Measurements from ENCODE around the gene TMEM179. TPM values are rescaled to one million over a fixed set of nuclear protein-coding genes. Genes with fewer than 3 reads are reported as not detected.
"Not testable (repeated sequence)": the region's sequence is repeated elsewhere in the genome, so short reads cannot be mapped to it uniquely, and the experiment has no call there.

Gene TMEM179
- 10 to 100 TPM in 1 of 4 donors, 1 to 10 TPM in 2, not detected in 1; 1.1 to 10.5 (median 1.4) TPM for total RNA-seq

DNA sequence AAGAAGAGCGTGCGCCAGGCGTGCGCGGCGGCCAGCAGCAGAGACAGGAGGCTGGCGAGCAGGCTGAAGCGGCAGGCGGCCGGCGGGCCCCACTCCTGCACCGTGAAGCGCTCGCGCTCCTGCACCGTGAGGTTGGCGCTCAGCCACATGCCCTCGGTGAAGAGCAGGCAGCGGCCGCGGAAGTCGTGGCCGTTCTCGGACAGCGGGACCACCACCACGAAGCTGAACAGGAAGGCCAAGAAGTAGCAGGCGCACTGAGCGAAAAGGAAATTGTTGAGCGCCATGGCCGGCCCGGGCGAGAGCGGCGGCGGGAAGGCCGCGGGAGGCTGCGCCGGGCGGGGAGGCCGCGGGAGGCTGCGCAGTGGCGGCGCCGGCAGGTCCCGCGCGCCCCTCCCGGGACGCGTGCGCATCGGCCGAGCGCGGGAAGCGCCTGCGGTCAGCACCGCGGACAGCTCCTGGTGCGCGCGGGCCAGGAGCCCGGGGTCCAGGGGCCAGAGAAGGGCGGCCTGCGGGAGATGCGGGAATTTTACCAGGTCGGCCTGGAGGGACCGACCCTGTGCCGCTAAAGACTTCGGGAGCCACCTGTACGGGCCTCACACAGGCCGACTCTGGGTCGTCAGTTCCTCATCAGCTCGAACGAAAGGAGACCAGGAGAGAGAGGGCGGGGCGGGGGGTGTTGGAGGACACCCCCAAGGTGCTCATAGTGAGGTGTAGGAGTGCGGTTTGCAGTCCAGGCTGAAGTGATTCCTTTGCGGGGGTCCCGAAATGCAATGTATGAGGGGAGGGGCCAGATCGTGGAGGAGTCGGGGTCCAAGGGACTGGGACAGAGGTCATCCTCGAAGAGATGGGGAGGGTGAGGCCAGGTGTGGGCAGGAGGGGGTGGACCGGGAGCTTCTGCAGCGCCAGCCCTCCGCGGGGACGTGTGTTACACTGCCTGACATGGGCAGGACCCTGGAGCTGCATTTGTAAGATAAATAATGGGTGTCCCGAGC, at the start of gene TMEM179:
Gene TMEM179 (minus strand): TSS at position 315 of the 992 bp plus-strand sequence. CDS start 31 bp downstream, at position 284.
- no peak for TF ChIP-seq POLR2A (IDR thresholded peaks at IDR 0.05)
- no peak for TF ChIP-seq POLR2AphosphoS5 (IDR thresholded peaks at IDR 0.05)
- TF ChIP-seq, protein P1, sequence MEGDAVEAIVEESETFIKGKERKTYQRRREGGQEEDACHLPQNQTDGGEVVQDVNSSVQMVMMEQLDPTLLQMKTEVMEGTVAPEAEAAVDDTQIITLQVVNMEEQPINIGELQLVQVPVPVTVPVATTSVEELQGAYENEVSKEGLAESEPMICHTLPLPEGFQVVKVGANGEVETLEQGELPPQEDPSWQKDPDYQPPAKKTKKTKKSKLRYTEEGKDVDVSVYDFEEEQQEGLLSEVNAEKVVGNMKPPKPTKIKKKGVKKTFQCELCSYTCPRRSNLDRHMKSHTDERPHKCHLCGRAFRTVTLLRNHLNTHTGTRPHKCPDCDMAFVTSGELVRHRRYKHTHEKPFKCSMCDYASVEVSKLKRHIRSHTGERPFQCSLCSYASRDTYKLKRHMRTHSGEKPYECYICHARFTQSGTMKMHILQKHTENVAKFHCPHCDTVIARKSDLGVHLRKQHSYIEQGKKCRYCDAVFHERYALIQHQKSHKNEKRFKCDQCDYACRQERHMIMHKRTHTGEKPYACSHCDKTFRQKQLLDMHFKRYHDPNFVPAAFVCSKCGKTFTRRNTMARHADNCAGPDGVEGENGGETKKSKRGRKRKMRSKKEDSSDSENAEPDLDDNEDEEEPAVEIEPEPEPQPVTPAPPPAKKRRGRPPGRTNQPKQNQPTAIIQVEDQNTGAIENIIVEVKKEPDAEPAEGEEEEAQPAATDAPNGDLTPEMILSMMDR (IDR thresholded peaks at IDR 0.05), result no peak
- TF ChIP-seq EP300 (IDR thresholded peaks at IDR 0.05; ENCODE audit: low read depth), result no peak

DNA sequence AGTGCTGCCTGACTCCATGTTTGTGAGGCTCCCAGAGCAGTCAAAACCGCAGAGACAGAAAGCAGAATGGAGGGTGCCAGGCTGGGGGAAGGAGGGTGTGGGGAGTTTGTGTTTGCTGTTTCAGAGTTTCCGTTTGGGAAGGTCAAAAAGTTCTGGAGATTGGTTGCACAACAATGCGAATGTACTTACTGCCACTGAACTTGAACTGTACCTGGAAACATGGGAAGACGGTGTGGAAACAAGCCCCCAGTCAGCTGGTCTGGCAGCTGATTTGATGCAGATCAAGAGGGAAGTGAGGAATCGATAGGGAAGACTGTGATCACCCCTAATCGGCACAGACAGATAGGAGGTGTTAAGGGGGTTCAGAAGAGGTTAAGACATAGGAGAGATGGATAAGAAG, 49.5 kb upstream of the TMEM179 start:
- H3K27me3 ChIP-seq, result no peaks in the 10 kb centered on the region
- H3K36me3 ChIP-seq, result no peaks in the 10 kb centered on the region
- no peak for DNase-seq
- TF ChIP-seq POLR2AphosphoS5 (IDR thresholded peaks at IDR 0.05) (no peak), POLR2A (IDR thresholded peaks at IDR 0.05) (no peak), EP300 (IDR thresholded peaks at IDR 0.05; ENCODE audit: low read depth) (no peak)
- TF ChIP-seq, protein P1 (IDR thresholded peaks at IDR 0.05), result no peak
- 85 to 100% methylated on average over 3 to 6 of the region's 6 CpGs for WGBS, 2 donors (ENCODE audit: low coverage in 1 of 2)
- H3K4me1 ChIP-seq, result peaks cover 0 to 11% (median 10%) of the 10 kb centered on the region in 4 donors
- intact Hi-C loops (cut with DNase I; ENCODE audit: low total_unique reads), result no loop called here
- H3K4me3 ChIP-seq, result no peak overlapping the region
- H3K9me3 ChIP-seq, result no peaks in the 10 kb centered on the region
- in situ Hi-C loops (cut with MboI; ENCODE audit: low pct_ligation_motif_present in 1 of 4, low pct_unique_long_range_greater_than_20kb in 1 of 4, low sequenced_read_pairs in 3 of 4), result loop anchor here in 1 of 4 donors (10.0 kb wide), 1 partner anchor 51 kb away; no protein-coding TSS in a partner anchor
- no peak overlapping the region for H3K27ac ChIP-seq

More for the DNA sequence above, at the start of gene TMEM179:
- Histone ChIP-seq H3K9me3 (no peaks in the 10 kb centered on the region), H3K27ac (no peak within 1 kb of the TSS), H3K36me3 (no peaks in the 10 kb centered on the region), H3K27me3 (peaks cover 78% of the 10 kb centered on the region), H3K4me1 (peaks cover 0 to 4% (median 2%) of the 10 kb centered on the region in 4 donors), H3K4me3 (peak within 1 kb of the TSS in 1 of 4 donors; percentile 33)
- in situ Hi-C loops (cut with MboI; ENCODE audit: low pct_ligation_motif_present in 1 of 4, low pct_unique_long_range_greater_than_20kb in 1 of 4, low sequenced_read_pairs in 3 of 4) (no loop called here), intact Hi-C loops (cut with DNase I; ENCODE audit: low total_unique reads) (no loop called here)
- no peak for DNase-seq
- 0 to 22% methylated on average over 1 to 52 of the region's 91 CpGs for WGBS, 2 donors (ENCODE audit: low coverage in 1 of 2)

DNA sequence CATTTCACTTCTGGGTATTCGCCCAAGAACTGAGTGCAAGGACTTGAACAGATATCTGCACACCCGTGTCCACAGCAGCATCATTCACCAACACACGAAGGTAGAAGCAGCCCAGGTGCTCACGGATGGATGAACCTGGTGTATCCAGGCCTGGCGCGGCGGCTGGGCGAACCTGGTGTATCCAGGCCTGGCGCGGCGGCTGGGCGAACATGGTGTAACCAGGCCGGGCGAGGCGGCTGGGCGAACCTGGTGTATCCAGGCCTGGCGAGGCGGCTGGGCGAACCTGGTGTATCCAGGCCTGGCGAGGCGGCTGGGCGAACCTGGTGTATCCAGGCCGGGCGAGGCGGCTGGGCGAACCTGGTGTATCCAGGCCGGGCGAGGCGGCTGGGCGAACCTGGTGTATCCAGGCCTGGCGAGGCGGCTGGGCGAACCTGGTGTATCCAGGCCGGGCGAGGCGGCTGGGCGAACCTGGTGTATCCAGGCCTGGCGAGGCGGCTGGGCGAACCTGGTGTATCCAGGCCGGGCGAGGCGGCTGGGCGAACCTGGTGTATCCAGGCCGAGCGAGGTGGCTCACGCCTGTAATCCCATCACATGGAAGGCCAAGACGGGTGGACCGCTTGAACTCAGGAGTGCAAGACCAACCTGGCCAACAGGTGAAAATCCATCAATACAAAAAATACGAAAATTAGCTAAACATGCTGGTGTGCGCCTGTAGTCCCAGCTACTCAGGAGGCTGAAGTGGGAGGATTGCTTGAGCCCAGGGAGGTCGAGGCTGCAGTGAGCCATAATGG, 48.8 kb upstream of the TMEM179 start:
- intact Hi-C loops (cut with DNase I; ENCODE audit: low total_unique reads); H3K27ac ChIP-seq; H3K27me3 ChIP-seq; DNase-seq; H3K36me3 ChIP-seq; H3K4me3 ChIP-seq; H3K9me3 ChIP-seq: not testable (repeated sequence)
- in situ Hi-C loops (cut with MboI; ENCODE audit: low pct_ligation_motif_present in 1 of 4, low pct_unique_long_range_greater_than_20kb in 1 of 4, low sequenced_read_pairs in 3 of 4), result loop anchor here in 1 of 4 donors (10.0 kb wide), 1 partner anchor 51 kb away; no protein-coding TSS in a partner anchor
- peaks cover 0 to 11% (median 10%) of the 10 kb centered on the region in 4 donors for H3K4me1 ChIP-seq
- 90 to 91% methylated on average over 15 to 52 of the region's 52 CpGs for WGBS, 2 donors (ENCODE audit: low coverage in 1 of 2)

DNA sequence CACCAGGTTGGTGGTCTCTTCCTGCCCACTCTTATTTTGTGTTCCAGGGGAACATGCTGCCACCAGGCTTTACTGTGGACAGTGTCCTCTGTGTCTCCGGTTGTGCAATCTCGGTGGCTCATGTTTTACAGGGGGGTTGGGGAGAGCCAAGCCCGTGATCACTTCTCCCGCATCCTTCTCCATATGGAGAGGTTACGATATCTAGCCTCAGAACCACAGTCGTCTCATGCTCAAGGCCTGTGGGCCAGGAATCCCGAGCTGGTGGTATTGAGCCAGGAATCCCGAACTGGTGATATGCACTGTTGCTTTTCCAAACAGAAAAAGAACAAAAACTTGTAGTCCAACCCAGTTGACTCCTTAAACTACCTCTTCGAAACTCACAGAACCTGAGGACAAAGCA, 47.8 kb upstream of the TMEM179 start:
- Histone ChIP-seq H3K4me1 (peaks cover 0 to 11% (median 10%) of the 10 kb centered on the region in 4 donors), H3K9me3 (no peaks in the 10 kb centered on the region), H3K27me3 (no peaks in the 10 kb centered on the region), H3K27ac (no peak overlapping the region), H3K4me3 (no peak overlapping the region), H3K36me3 (no peaks in the 10 kb centered on the region)
- intact Hi-C loops (cut with DNase I; ENCODE audit: low total_unique reads) (no loop called here), in situ Hi-C loops (cut with MboI; ENCODE audit: low pct_ligation_motif_present in 1 of 4, low pct_unique_long_range_greater_than_20kb in 1 of 4, low sequenced_read_pairs in 3 of 4) (loop anchor here in 1 of 4 donors (10.0 kb wide), 1 partner anchor 52 kb away; no protein-coding TSS in a partner anchor)
- TF ChIP-seq, protein P1 (IDR thresholded peaks at IDR 0.05), result no peak
- no peak for TF ChIP-seq POLR2AphosphoS5 (IDR thresholded peaks at IDR 0.05)
- no peak for TF ChIP-seq POLR2A (IDR thresholded peaks at IDR 0.05)
- no peak for TF ChIP-seq EP300 (IDR thresholded peaks at IDR 0.05; ENCODE audit: low read depth)
- 98 to 100% methylated on average over 1 to 9 of the region's 9 CpGs for WGBS, 2 donors (ENCODE audit: low coverage in 1 of 2)
- no peak for DNase-seq
